ENCODE data around the gene AGL.

GRCh38 chr1:99956755-99957154, 106.6 kb downstream of the AGL start:
- no peak for TF ChIP-seq CTCF (conservative IDR thresholded peaks at IDR 0.05; ENCODE audit: low read length)
- no peak for TF ChIP-seq EZH2phosphoT487 (IDR thresholded peaks at IDR 0.05; ENCODE audit: borderline replicate concordance)

Measured in Loucy (cell line).